NCI-H146 (cell line): Measurements from ENCODE around the gene SH2D6.
"Not testable (repeated sequence)": the region's sequence is repeated elsewhere in the genome, so short reads cannot be mapped to it uniquely, and the experiment has no call there.

ENCODE experiments used
- DNase-seq: peaks from one replicate; lab custom pipeline; 2025; lab: John Stamatoyannopoulos, UW

Gene SH2D6

DNA sequence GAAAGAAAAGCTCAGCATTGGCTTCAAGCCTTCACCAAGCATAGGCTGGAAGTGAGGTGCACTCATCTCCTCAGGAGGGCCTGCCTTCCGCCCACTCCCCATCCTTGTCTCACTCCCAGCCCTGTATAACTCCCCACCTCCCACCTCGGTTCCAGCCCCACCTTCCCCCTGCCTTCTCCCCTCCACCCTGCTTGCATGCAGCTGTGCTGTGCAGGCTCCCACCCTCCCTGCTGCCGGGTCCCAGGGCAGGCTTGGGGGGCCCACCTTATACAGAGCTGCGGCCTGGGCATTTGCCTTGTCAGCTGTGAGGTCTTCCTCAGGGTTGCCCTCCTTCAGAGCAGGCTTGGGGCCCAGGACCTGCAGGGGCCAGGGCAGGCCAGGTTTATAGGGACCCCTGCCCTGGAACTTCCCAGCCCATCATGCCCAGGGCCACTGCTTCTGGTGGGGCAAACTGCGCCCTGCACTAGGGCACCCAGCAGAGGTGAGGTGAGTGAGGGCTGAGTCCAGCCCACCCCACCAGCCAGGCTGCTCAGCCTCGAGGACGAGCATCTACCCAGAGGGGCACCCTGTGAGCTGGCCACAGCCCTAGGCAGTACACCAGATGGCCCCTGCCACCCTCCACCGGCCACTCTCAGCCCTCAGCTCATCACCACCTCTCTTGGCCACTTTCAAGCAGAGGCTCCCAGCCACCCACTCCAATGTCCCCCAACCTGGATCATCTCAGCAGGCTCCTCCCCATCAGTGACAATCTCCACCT, 19.9 kb upstream of the SH2D6 start:
- DNase-seq, result no peak

DNA sequence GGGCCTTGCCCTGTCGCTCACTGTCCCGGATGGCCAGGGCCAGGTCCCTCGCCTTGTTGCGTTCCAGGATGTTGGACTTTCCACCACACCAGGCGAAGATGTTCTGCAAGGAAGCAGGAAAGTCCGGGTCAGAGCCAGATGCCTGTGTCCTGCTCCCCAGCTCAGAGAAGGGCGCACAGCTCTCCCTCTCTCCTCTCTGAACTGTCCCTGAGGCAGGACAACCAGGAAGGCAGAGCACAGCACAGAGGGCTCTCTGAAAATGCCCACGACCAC, 19.4 kb upstream of the SH2D6 start:
- DNase-seq, result no peak

DNA sequence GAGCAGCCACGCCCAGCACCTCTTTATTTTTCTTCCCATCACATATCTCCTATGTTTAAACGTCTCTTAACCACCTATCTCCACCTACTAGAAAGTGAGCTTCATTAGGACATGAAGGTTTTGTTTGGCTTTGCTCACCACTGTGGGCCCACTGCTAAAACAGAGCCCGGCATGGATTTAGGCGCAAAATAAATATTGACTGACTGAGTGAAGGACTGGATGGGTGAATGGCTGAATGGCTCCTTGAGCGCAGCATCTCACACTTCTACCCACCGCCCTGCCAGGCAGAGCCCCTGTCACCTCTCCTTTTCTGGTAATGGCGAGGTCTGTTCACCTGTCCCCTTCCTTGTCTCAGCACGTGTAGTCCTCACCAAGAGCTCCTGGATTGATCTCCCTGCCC, 18.5 kb upstream of the SH2D6 start:
- no peak for DNase-seq

DNA sequence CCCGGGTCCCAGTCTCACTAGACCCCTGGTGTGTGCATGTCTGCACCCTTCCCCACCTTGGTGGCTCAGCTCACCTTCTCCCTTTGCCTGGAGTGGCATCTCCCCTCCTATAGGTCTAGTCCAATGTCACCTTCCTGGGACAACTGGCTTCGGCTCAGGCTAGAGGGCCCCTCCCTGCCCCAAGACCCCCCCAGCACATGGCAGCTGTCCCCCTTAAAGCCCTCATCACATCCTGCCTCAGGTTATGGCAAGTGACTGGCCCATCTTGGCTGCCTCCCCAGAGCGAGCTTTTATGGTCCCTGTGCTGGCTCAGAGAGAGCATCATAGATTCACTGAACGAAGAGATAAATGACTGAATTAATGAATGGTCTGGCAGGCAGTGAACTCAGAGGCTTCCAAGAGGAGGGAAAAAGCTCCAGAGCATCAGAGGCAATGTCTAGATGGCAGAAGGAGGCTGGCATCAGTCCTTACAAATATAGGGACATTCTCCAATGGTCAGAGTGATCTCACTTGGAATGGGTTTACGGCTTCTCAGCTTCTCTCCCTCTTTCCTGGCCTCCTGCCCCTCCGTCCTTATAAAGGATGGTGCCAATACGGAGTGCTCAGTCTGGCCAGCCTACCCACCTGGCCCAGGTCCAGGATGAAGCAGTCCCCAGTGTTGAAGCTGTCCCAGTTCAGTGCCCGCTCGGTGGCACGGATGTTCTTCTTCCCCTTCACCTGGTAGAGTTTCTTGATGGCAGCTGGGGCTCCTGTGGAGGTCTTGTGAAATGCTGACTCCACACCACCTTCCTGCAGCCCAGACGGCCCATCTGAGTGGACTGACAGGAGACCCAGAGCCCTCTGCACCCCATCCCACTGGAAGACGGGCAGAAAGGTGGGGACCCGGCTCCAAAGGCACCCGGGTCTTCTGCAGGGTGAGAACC, 17.7 kb upstream of the SH2D6 start:
- no peak for DNase-seq

DNA sequence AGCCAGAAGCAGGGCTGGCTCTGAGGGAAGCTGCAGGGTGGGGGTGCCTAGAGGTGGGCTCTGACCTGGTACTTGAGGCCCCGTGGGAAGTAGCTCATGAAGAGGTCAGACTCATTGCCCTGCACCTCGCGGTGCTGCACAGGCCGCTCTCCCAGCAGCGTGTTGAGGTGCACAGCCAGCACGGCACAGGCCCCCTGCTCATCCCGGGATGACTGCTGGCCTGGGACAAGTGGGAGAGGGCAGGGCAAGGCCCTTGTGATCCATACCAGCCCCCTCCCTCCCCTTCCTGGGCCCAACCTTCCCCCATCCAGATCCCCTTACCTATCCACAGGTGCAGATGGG, 17.1 kb upstream of the SH2D6 start:
- no peak for DNase-seq

DNA sequence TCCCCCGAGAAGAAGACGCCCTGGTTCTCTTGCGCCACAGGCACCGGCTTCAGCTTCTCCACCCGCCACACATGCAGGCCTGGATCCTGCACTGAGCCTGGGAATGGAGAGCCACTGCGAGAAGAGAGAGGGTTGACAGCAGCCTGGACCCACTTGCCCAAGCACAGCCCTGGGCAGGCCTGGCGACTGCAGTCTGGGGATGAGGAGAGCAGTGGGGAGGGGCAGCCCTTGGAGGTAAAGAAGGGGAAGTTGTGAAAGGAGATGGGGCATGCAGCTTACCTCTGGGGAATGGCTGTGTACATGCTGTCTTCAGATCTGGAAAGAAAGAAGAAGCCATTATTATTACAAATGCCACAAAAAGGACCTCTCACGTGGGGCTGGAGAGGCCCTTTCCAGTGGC, 16.7 kb upstream of the SH2D6 start:
- no peak for DNase-seq

DNA sequence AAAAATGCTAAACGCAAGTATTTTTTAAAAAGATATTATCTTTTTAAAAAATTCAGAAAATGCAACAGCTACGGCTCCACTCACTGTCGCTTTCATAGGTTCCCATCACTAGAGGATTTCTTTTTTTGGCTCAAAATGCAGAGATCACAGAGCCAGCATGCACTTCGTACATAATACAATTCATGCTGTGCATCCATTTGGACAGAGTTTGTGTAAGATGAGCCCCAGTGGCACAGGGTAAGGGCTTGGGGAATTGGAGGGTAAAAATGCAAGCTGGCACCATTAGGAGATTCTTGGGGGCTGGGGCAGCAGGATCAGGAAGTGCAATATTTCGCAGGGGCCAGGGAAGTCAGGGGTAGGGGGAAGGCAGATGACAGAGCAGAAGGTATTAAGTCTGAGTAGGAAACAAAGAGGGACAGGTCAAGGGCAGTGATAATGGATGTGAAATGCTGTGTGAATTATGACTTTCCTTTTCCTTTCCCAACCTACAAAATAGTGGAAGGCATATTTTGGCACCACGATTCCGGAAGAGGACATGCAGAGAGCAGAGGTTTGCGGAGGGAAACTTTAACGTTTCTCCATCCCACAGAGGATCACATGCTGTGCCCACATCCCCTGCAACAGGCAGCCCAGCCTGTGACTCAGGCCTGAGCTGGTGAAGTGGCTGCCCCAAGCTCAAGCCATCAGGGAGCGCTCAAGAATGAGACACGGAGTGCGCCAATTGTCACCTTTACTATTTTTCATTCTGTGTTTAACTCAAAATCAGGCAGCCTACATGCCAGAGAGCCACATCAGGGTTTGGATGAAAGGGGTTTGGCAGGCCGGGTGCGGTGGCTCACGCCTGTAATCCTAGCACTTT, 13.1 kb upstream of the SH2D6 start:
- DNase-seq, result no peak

DNA sequence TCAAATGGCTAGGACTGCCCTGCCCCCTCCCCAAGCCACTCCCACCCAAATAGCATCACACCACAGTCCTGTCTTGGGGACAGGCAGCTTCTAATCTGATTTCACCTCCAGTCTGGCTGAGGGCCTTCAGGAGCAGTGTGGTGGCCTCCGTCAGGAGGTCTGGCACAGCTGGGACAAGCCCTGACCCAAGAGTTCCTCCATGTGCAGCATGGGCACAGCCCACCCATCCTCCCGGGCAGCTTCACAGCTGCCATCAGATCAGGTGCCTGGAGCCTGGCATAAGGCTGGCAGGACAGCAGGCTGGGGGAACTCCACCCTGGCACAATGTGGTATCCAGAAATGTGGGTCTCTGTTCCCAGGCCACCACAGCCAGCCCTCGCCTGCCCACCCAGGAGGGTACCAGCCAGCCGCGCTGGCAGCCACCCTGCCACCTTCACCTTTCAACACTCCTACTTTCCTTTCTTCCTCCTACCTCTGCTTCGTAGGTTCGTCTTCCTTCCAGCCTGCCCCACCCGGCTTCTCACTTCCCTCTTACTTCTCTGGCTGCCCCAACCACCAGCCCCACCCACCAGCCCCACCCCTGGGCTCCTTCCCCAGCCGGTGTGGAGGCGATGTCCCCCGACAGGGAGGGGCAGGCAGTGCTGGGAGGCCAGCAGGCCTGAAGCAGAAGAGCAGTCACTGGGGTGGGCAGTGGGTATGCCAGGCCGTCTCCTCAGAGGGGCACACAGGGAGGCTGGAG, 8.5 kb upstream of the SH2D6 start, which contains the start of gene CAPG:
TSS of gene CAPG (minus strand) at position 522 of the 739 bp plus-strand sequence. CDS start 8,221 bp downstream, outside the sequence.
- DNase-seq, result no peak

DNA sequence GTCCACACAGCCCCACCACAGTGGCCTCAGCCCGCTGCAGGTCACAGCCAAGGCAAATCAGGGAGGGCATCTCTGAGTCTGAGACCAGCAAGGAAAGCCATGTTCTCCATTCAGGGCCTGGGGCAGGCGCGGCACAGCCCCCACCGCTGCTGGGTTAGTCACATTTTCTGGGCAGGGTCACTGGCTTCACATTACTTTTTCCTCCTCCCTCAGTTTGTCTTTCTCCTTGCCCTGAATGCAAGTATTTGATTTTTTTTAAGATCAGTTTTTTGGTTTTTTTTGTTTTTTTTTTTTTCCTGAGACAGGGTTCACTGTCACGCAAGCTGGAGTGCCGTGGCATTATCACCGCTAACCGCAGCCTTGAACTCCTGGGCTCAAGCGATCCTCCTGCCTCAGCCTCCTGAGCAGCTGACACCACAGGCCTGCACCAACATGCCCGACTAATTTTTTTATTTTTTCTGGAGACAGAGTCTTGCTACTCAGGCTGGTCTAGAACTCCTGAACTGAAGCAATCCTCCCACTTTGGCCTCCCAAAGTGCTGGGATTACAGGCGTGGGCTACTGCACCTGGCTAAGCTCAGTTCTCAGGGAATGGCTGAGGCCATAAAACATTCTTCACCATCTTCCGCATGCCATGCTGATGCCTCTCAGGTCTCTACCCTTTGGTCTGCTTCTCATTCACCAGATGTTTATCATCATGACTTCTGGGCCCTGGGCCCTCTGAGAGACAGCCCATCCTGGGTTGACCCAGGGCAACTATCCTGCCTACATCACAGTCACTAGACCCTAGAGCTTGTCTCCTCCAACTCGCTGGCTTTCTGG, 7.7 kb upstream of the SH2D6 start:
- no peak for DNase-seq

DNA sequence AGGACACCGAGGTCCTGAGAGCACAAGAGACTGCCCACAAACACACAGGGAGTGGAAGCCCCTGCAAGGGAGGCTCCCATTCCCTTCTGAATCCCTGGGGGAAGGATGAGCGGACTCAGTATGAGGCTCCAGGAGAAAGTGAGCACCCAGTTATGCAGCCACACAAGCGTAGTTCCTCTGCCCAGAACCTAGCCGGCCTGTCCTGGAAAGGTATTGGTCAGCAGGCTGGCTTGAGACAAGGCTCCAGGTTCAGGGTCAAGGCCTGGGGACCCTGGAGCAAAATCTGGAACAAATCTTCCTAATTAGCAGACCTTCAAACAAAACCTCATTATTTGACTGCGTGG, 7.1 kb upstream of the SH2D6 start:
- DNase-seq, result no peak

DNA sequence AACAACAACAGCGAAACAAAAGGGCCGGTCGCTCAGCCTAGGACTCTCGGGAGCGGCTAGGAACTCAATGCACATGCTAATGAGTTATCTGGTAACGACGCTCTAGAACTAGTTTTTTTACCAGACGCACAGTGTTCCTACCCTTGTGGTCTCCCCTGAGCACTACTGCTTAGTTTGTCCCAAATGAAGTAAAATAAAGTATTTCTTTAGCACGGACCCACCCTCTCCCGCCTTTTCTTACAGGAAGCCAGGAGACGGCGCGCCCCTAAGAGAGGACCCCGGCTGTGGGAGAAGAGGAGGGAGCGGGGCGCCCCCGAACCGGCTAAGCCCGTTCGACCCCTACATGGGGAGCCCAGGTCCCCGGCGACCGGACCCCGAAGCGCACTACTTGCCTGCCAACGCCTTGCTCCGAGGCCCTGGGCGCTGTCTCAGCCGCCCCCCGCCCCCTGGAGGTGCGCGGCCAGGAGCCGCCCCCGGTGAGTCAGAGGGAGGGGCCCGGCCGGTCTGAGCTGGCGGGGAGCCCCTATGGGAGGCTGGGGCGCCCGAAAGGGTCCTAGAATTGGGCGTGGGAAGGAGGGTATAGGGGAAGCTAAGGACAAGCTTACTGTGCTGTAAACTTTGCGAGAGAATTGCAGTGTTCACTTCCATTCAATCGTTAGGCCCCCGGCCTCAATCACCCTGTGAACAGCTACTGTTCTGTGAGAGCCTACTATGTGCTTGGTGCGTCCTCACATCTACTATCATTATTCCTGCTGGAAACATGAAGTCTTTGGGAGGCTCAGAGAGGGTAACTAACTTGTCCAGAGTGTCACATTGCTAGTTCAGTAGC, 4.7 kb upstream of the SH2D6 start:
- DNase-seq, result peak; percentile 30

DNA sequence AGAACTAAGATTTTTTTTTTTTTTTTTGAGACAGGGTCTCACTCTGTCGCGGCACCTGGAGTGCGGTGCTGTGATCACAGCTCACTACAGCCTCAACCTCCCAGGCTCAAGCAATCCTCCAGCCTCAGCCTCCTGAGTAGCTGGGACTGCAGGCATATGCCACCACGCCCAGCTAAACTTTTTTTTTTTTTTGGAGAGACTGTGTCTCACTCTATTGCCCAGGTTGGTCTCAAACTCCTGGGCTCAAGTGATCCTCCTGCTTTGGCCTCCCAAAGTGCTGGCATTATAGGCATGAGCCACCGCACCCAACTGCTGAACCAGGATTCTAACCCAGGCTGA, 4.1 kb upstream of the SH2D6 start:
- not testable (repeated sequence) for DNase-seq

DNA sequence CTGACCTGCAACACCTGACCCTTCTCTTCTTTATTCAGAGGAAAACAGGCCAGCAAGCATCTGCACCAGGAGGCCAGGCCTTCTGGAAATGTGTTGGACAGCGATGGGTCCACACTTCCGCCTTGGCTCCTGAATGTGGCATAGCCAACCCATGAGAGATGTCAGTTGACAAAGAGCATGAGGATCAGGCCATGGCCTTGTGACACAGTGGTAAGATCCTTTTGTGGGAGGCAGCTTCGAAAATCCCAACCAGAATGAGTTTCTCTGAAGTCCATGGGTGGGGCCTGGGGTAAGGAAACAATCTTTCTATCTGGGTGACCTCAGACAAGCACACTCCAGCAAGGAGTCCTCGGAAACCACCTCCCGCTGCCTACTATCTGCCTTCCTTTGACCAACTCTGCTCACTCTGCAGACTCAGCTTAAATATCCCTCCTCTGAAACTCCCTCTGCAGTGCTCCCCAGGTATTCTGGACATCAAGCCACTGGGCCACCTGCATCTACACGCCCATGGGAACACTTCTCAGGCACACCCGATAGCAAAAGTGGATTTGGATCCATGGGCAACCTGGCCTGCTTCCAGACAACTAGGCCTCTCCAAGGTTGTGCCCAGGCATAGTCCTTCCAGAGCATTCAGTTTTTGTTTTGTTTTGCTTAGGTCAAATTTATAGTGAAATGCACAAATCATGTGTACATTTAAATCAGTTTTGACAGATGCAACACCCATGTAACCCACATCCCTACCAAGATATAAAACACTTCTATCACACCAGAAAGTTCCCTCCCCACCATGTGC, 3.6 kb upstream of the SH2D6 start:
- no peak for DNase-seq

DNA sequence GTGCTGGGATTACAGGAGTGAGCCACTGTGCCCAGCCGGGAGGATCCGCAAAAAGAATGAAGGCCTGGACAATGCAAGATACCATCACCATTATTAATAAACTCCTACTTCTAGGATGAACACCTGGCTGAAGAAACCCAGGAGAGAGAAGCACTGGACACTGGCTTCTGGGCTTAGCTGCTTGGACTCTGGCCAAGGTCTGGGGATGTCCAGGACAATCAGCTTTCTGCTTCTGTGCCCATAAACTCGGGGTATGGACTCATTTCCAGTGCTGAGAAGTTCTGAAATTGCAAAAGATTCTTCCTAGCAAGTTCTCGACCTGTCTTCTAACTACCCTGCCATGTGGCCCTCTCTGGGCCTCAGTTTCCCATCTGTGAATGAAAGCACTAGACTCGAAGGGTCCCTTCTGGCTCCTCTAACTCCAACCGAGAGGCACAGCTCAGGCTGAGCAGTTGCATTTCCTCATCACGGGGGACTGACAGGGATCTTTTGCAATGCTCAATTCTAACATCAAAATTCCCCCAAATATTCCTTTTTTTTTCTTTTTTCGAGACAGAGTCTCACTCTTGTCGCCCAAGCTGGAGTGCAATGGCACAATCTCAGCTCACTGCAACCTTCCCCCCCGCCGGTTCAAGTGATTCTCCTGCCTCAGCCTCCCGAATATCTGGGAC, 2.4 kb upstream of the SH2D6 start:
- DNase-seq, result no peak

DNA sequence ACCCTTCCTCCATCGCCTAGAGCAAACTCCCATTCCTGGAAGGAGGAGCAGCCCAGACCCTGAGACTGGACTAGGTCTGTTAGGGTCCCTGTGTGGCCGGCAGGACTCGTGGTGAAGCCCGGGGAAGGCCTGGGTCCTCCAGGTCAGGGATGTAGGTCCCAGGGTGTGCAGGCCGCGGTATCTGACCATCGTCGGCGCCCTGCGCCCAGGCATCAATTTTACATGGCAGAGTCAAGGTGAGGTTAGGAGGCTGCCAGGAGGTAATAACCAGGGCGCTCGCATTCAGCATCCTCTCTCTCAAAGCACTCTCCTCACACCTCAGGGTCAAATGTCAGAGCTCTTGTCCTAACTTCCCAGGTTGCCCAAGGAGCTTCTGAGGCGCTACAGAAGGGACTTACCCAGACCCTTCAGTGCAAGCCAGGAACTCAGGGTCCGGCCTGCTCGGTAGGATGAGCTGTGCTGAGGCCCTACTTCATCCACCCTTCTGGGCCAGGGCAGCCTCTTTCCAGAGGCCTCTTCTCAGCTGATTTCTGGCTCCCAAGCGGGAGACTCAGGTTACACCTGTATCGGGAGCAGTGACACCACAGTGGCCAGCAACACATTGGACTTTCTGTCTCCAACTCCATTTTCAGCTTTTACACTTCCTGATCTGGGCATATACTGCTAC, 628 bp downstream of the SH2D6 start:
- DNase-seq, result no peak

DNA sequence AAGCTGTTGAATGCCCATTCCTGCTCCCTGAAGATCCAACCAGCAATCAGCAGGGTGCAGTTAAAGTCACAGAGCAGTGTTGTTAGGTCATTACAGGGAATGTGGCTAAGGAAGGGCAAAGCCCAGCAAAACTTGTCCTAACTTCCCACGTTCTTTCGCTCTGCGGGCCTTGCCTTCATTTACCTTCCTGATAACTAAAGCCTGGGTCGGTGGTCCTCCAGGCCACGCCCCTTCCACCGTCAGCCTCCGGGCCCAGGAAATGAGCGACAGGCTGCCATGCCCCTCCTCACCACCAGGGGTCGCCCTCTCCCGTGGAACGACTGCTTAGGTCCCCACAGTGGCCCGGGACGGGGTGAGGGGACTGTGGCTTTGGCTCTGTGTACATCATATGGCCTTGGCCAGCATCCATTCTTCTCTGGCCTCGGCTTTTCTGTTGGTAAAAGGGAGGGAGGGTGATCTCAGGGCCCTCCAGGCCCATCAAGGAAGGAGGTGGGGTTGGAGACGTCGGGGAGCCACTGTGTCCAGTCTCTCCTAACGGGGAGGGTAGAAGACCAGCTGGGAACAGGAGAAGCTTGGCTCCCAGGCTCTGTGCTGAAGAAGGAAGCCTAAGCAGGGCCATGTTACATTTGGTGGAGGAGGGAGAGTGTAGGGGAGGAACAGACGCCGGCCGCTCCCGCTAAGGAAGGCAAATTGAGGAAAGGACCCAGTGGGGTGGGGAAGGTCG, 2.2 kb downstream of the SH2D6 start:
- peak; percentile 79 for DNase-seq

DNA sequence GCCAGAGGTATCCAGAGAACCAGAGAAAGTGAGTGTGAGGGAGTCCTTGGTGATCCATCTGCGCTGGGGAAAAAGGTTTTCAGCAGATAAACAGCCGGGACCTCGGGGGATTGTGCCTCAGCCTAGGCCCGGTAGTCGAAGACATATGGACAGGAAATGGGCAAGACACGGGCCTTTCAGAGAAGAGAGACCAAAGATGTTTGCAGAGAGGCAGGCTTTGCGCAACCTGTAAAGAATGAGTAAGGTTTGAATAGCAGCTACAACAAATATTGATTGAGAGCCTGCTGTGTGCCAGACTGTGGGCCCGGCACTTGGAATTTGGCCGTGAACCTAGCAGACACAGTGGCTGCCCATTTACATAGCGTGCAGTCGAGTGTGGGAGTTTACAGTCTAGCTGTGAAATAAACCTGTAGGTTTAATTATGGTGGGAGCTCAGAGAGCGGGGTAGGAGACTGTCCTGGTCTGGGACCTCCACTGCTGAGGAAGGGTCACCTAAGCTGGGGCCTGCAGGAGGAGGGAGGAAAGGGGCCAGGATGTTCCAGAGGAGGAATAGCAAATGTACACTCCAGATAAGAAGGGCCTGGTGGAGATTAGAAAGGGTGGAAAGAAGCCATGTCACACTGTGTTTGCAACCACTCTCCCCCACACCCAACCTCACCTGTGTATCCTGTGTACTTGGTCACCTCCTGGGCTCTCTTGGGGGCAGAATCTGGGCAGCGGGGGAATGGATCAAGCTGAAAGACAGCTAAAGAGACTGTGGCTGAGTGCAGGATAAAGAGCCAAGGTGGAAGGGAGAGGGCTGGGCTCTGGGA, 3.0 kb downstream of the SH2D6 start:
- peak; percentile 85 for DNase-seq
